Suppressor macrophage (primary cell): ENCODE data around the gene LRMDA.
"Not testable (repeated sequence)": the region's sequence is repeated elsewhere in the genome, so short reads cannot be mapped to it uniquely, and the experiment has no call there.

Experiments used
- DNase-seq, 4 experiments: peaks; one replicate each; pipeline ENCODE4 v3.0.0-alpha.2; 2020 to 2022

The LRMDA gene

GRCh38 chr10:75589895-75590654, 158.7 kb downstream of the LRMDA start:
- DNase-seq: no peak

GRCh38 chr10:75592151-75592787, 160.8 kb downstream of the LRMDA start:
- DNase-seq: no peak

DNA sequence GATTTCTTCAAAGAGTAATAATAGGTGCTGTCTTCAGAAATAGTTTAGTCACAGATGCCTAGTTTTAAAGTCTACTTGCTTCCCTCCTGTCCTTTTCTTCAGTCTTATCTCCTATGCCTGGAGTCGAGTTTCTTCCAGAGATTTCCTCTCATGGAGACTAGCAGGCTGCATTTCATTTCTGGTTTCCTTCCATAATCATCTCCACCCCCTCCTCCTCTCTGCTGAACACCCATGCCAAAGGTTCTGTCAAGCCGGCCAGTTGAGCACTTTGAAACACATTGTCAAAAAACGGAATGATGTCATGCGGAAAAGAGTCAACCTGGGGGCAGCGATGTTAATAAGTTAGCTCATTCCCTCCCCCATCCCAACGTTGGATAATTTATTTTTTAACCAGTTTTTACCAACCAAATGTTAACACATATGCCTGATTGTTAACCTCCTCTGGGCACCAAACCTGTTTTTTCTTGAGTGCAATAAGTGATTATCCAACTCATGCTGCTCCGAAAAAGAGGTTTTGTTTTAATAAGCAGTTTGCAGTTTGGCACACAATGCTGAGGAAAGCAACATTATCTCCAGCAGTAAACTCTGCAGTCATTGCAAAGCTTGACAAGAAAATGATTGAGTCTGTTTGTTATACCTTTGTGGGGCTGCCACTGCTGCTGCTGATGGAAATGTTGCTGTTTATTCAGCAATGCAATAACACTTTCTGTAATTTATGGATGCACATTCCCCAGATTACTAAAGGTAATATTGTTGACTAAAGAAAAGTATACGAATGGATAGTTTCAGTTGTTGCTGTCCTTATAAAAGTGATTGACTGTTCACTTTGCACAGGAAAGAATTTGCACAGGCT, 161.6 kb downstream of the LRMDA start:
- DNase-seq: no peak

GRCh38 chr10:75593692-75594556, 162.5 kb downstream of the LRMDA start:
- no peak for DNase-seq

GRCh38 chr10:75596930-75597620, 165.7 kb downstream of the LRMDA start:
- DNase-seq: no peak

DNA sequence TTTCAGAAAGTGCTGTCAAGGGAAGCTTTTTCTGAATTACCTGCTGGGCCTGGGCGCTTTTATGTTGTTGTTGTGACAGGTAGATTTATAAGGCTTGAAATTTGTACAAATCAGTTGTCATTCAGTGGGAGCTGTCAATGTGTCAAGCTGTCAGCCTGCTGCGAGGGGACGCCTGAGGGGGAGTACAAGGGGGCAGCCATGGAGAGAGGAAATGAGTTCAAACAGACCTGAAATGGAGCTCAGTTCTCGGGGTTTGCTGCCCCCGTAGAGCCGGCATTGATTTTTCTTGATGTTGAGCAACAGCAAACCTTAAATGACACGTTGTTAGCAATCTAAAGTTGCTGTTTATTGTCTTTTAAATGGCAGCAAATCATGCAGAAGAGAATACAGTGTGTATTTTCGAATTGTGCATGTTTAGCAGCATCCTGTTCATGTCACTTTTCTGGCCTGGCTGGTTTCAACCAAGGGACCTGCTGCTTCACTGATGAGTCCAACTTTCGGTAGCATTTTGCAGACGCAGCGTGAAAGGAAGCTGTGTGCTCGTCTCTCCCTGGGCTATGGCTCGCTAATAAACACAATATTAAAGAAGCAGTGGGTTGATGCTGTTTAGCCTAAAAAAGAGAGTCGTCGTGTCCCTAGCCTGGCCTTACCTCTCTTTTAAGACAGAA, 166.5 kb downstream of the LRMDA start:
- no peak for DNase-seq

DNA sequence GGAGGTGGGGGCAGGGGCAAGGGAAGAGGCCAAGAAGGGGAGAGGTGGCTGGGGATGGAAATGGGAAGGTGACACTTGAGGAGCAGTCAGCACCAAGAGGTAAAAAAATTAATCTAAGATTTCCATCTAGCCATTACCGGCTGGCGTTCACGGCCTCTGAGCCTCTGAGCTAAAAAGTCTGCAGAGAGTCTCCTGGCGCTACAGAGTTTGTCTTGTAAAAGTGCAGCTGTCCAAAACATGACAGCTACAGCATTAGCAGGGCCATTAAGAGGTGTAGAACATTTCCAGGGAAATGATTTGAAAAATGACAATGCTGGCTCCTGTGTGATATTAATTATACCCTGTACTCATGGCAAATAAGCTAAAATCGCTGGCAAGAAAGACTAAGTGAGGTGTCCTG, 167.6 kb downstream of the LRMDA start:
- no peak for DNase-seq

DNA sequence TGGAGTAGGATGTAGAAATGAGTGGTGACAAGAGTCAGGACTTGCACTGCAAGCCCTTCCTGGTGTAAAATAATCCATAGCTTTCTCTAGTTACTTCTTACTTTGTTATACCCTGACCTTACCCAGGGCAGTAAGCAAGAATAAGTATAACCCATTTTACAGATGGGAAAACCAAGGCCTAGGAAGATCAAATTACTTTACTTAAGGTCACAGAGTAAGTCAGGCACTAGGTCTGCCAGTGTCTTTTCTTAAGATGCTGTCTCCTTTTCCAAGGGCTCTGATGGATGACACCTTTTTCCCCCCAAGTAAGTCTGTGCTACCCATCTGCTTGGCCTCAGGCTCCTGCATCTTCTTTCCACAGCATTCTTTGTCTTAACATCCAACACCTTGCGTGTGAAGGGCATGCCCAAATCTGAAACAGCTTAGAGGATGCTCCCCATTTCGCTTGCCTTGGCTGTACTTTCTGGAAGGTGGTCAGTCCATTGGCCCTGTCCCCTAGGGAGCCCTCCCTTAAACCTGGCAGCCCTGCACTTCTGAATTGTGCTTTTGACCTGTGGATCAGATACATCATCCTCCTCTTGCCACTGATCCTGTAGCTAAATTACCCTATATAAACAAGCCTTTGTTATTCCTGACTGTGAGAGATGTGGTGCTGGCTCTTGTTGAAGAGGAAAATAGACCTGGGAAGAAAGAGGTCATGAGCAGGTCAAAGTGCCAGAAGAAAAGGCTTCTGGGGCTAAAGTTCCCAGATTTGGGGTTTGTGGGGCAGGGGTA, 168.6 kb downstream of the LRMDA start:
- DNase-seq: no peak

DNA sequence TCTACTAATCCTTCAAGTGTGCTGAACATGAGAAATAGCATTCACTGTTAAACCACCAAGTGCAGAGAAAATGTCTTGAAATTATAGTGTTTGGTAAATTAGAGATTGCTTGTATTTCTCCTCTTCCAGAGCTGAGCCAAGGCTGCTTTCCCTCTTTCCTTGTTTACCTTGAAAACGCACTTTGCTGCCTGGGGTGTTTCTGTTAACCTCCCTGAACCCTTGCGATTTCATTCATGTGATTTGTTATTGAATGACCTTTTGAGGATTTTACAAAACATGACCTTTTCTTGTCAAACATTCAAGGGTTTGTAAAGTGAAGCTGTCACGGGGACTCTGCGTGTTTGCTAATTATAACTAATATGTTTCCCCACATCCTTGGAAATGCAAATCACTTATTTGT, 169.4 kb downstream of the LRMDA start:
- no peak for DNase-seq

DNA sequence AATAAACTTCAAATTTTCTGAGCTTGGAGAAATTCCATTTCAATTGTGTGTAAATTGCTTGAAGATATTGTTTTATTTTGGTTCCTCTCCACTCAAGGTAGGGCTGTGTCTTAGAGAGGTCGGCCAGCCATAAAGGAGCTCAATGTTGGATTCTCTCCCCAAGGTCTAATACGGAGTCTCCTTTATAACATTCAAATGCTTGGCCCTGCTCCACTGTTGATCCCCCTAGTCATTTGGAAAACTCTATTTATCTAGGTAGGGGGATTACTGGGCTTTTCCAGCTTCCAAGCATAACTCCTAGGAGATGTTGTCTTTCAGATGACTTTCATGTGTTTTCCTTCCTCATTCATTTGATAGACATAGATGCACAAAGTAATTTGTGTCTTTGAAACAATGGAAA, 170.9 kb downstream of the LRMDA start:
- DNase-seq: no peak

DNA sequence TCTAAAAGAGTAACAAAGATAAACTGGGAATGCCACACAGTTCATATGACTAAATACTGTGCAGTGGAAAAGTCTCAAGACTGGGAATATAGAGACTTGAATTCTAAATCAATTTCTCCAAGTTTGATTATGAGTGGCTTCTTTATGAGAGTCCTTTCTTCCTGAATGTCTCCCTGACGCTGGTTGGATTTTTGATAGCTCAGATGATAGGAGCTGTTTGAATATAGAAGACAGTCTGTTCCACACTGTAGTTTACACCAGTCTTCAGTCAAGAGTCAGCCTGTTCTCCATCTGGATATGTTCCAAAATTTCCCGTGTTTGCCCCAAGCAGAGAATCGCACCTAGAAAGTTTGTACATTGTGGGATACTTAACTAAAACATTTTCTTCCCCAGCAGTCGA, 173.7 kb downstream of the LRMDA start:
- DNase-seq: no peak

DNA sequence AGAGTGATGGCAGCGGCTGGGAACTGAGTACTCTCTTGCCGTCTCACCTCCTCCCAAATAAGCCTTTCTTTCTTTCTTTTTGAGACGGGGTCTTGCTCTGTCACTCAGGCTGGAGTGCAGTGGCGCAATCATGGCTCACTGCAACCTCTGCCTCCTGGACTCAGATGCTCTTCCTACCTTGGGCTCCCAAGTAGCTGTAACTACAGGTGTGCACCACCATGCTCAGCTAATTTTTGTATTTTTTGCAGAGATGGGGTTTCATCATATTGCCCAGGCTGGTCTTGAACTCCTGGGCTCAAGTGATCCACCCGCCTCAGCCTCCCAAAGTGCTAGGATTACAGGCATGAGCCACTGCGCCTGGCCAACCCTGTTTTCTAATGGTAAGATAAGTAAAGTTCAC, 174.4 kb downstream of the LRMDA start:
- DNase-seq: not testable (repeated sequence)

- no peak for DNase-seq
Measured at GRCh38 chr10:75606203-75606779, 174.9 kb downstream of the LRMDA start.

- no peak for DNase-seq
Measured at GRCh38 chr10:75607576-75607975, 176.2 kb downstream of the LRMDA start.

- peak in 1 of 4 experiments; percentile 17 for DNase-seq
Measured at GRCh38 chr10:75610183-75610582, 178.8 kb downstream of the LRMDA start.

- DNase-seq: peak; percentile 61 to 78 (median 71)
Measured at GRCh38 chr10:75611172-75611992, 180.0 kb downstream of the LRMDA start.

- no peak for DNase-seq
Measured at GRCh38 chr10:75611993-75612372, 180.6 kb downstream of the LRMDA start.

DNA sequence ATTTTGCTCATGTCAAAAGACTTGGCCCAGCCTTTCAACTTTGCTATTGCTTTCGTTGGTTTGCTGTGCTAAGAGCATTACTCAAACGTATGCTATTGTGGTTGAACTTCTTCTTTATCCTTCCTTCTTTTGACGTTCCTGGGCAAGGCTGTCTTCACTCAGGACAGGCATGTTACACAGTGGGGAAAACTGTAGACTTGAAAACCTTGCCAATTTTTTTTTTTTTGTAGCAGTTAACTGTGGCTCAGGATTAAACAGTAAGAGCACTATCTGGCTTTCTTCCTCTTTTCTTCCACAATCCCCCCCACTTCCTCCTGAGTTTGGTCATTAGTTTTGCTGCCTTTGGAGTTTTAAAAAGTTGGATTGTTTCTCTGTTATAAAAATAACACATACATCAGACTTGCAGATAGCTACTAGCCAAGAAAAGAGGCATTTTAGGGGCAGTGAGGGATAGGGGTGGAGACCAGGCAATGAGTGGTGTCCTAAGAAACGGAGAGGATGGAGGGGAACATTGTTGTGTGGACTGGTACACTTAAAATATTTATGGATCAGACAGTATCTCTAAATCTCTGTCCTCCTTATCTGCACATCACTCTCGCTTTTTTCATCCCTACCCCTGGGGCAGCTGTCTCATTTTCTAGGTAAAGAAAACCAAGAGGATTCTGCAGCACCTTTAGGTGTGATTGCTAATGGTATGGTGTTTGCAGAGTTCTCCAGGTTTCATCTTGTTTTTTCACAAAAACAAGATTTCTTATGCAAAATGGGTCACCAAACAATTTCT, 181.7 kb downstream of the LRMDA start:
- peak; percentile 83 to 97 (median 89) for DNase-seq
